Islet precursor cell (in vitro differentiated cells): ENCODE measurements around the gene MED26.
"Not testable (repeated sequence)": the region's sequence is repeated elsewhere in the genome, so short reads cannot be mapped to it uniquely, and the experiment has no call there.

Experiments used
- DNase-seq: peaks from one replicate; pipeline ENCODE4 v3.0.0-alpha.2; 2018

The MED26 gene

DNA sequence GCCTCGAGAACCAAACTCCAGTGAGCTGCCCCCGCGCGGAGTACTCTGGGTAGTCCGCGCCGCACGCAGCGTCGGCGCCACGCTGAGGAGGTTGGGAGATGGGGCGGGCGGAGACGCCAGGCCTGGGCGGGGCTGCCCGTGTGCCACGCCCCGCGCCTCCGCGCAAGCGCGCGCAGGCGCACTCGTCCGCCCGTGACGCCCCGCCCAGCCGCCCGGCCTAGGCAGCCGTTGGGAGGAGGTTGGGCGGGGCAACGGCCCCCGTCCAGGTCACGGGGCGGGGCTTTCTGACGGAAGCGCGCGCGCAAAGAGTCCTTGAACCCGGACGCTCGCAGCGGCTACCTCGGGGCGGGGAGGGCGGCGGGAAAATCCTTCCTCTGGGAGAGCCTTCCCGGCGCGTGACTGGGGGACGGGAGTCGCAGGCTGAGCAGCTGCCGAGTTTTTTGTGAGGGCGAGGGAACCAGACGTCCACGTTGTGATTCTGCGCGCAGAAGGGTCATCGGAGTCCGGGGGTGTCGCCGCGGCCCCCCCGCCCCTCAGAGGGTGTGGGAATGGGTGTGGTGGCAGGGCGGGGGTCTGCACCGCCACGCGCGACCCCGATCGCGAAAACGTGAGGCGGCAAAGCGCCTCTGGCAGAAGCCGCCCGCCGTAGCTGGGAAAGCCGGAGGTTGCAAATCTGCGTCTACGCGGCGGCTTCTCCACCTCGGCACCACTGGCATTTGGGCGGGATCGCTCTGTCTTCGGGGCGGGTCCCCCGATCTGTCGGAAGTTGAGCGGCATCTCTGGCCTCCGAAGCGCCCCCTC, at the start of gene MED26:
Gene MED26 (minus strand): TSS at position 22 of the 801 bp plus-strand sequence. CDS start 261 bp downstream, outside the sequence.
- DNase-seq, result peak; percentile 96

GRCh38 chr19:16677055-16677454, 49.1 kb upstream of the MED26 start:
- no peak for DNase-seq

- DNase-seq, result no peak
Measured at GRCh38 chr19:16676101-16676798, 48.2 kb upstream of the MED26 start.

DNA sequence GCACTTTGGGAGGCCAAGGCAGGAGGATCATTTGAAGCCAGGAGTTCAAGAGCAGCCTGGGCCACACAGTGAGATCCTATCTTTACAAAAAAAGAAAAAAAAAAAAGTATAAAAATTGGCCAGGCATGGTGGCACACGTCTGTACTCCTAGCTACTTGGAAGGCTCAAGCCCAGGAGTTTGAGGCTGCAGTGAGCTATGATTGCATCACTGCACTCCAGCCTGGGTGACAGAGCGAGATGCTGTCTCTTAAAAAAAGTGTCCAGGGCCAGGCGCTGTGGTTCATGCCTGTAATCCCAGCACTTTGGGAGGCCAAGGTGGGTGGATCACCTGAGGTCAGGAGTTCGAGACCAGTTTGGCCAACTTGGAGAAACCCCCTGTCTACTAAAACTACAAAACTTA, 45.8 kb upstream of the MED26 start:
- not testable (repeated sequence) for DNase-seq

DNA sequence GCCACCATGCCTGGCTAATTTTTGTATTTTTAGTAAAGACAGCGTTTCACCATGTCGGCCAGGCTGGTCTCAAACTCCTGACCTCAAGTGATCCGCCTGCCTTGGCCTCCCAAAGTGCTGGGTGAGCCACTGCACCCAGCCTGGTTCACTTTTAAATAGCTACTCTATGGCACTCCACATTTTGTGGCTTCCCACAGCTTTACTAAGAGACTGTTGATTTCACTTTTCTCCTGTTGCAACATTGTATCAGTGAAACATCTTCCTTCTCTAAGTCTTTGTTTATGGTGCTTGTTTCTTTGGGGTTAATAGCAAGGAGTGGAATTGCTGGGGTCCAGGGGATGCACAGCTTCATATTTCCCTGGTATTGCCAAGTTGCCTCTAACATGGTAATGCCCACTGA, 45.2 kb upstream of the MED26 start:
- no peak for DNase-seq

- no peak for DNase-seq
Measured at GRCh38 chr19:16671652-16672274, 43.8 kb upstream of the MED26 start.

DNA sequence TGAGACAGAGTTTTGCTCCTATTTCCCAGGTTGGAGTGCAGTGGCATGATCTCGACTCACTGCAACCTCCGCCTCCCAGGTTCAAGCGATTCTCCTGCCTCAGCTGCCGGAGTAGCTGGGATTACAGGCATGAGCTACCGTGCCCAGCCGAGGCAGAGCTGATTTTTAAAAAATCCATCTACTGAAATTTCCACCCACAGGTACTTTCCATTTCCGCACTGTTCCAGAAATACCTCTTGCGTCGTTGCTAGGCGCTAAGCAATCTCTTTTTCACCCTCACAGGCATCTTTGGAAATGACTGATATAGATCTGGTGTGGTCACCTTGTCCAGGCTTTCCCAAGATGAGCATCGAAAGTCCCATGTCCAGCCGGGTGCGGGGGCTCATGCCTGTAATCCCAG, 42.3 kb upstream of the MED26 start:
- no peak for DNase-seq

- DNase-seq, result not testable (repeated sequence)
Measured at GRCh38 chr19:16668702-16669101, 40.7 kb upstream of the MED26 start.

- DNase-seq, result no peak
Measured at GRCh38 chr19:16668176-16668575, 40.2 kb upstream of the MED26 start.

DNA sequence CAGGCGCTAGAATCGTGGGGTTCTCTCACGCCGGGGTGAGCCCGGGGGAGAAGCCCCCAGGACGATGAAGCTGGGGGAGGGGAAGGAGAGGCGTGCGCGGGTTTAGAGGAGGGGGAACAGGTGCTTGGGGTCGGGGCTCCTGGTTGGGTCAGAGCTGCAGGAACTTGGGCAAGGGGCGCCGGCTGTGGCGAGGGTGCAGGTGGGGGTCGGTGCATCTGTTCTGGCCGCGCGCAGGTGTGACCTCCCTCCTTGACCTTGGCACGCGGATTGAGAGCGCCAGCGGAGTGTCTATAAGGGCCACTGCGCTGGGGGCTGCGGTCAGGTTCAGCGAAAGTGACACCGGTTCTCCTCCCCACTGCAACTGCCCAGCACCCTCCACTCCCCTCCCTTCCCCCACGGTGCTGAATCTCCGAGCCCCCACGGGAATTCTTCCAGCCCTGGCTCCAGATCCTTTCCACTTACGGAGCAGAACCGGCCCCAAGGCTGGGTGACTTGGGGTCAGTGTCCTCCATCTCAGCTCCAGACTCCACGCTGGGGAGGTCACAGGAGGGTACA, 33.6 kb upstream of the MED26 start:
- DNase-seq, result peak; percentile 55

- DNase-seq, result peak; percentile 68
Measured at GRCh38 chr19:16660763-16661479, 32.9 kb upstream of the MED26 start, which contains the start of gene TMEM38A. TSS of gene TMEM38A (plus strand) at chr19:16661139. CDS start at chr19:16661218, 79 bp downstream.

- DNase-seq, result peak; percentile 99
Measured at GRCh38 chr19:16659832-16660708, 32.1 kb upstream of the MED26 start, which contains the start of gene SMIM7. TSS of gene SMIM7 (minus strand) at chr19:16660144. CDS start at chr19:16660110, 34 bp downstream.

DNA sequence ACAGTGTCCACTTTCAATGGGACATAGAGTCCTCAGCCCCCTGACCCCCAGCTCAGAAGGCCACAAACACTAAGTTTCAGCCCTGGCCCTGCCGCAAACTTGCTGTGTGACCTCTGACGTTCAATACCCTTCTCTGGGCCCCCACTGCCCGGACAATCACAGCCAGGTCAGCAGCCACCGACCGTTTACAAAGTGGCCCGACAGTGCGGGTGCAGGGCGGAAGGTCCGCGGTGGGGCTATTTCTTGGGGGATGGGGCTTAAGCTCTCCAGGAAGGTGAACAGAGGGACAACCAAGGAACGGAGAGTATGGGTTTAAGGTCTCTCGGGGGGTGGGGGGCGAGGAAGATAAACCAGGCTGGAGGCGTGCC, 31.4 kb upstream of the MED26 start:
- DNase-seq, result no peak

- no peak for DNase-seq
Measured at GRCh38 chr19:16657384-16657783, 29.4 kb upstream of the MED26 start.

GRCh38 chr19:16655727-16656126, 27.7 kb upstream of the MED26 start:
- DNase-seq, result no peak

DNA sequence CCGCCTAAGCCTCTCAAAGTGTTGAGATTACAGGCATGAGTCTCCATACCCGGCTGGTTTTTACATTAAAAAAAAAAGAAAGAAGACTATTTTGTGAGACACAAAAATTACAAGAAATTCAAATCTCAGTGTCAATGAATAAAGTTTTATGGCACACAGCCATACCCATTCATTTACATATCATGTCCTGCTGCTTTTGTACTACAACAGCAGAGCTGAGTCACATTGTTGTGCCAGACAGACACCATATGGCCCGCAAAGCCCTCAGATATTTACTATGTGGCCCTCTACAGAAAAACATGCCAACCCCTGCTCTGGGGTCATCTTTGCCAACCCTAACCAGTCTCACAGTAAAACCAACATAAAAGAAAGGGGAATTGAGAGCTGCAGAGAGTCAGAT, 26.6 kb upstream of the MED26 start:
- no peak for DNase-seq

DNA sequence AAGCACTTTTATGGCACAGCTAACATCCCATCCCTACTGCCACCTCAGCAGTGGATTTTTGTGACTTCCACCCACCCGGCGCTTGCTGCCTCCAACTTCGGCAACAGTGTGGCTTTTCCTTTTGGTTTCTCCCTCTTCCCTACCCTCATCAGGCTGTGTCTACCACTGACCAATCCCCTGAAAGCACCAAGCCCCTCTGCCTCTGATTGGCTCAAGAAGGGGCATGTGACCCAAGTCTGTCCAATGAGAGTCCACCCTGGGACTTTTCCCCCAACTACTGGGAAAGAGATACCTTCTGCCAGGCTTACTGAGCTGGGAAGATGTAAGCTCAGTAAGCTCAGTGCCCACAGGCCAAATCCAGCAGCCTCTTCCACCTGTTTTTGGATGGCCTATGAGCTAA, 26.1 kb upstream of the MED26 start:
- no peak for DNase-seq

DNA sequence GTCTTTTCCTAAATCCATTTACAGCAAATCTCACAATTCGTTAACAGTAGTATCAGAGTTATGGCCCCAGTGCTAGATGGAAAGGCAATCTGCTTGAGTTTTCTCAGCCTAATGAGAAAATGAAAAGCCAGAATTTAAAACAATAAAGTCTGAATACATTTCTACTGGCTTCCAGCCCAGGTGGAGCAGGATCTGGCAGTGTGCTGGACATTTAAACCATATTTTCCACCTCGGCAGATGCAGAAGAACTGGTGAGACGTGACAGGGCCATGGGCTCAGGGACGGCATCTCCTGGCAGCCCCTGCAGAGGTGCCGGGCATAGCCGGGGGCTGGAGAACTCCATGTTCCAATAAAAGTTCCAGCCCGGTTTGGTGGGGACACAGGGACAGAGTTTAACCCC, 24.9 kb upstream of the MED26 start:
- DNase-seq, result no peak

- DNase-seq, result not testable (repeated sequence)
Measured at GRCh38 chr19:16651421-16652188, 23.6 kb upstream of the MED26 start.

DNA sequence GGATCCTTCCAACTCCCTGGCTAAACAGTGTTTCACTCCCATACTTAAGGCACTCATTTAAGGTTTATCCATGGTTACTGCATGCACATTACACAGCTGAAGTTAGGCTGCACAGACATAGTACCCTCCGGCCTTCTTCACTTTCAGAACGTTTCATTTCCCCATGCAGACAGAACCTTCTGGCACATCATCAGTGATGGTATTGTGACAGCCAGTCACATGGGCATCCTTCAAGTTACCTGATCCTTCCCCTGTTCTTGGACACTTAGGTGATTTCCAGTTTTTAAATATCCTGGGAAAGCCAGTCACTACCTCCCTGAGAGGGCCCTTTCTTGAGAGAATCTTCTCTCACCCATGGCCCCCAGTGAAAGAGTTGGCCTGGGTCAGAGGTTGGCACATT, 22.8 kb upstream of the MED26 start:
- no peak for DNase-seq

DNA sequence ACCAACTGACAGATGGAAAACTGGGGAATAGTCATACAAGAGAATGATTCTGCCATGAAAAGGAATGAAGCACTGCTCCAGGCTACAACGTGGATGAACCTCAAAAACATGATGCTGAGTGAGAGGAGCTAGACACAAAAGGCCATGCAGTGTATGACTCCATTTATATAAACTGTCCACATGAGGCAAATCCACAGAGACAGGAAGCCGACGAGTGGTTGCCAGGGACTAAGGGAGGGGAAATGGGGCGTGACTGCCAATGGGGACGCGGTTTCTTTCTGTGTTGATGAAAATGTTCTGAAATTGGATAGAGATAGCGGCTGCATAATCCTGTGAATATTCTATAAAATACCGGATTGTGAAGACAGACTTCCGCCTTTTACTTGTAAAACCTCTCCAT, 21.7 kb upstream of the MED26 start:
- no peak for DNase-seq
